ENCODE data around the gene GLRA1. TPM values are rescaled to one million over a fixed set of nuclear protein-coding genes. Genes with fewer than 3 reads are reported as not detected.

Gene GLRA1
- polyA plus RNA-seq, 1 donor (not counting 4 experiments of a cell fraction or from before 2014, with no cell fraction given), result not detected

GRCh38 chr5:151903243-151903653 is 21.4 kb downstream of the GLRA1 start:
- H3K9me3 ChIP-seq (ENCODE audit: control insufficient read depth, low read depth, low read length), result no peaks in the 10 kb centered on the region
- no peak for TF ChIP-seq EZH2 (IDR thresholded peaks at IDR 0.05; ENCODE audit: low read length)
- no peak for TF ChIP-seq CTCF (optimal IDR thresholded peaks at IDR 0.05 in 1 of 3, IDR thresholded peaks at IDR 0.05 in 1 of 3, conservative IDR thresholded peaks at IDR 0.05 in 1 of 3; ENCODE audit: extremely low read depth in 1 of 3, insufficient read depth in 2 of 3, low read length in 3 of 3)
- no peak for FAIRE-seq

GRCh38 chr5:151902215-151902614 is 22.4 kb downstream of the GLRA1 start:
- no peaks in the 10 kb centered on the region for H3K27me3 ChIP-seq (ENCODE audit: control insufficient read depth, extremely low read depth, insufficient read depth, low read length)
- H3K4me1 ChIP-seq (ENCODE audit: control insufficient read depth, extremely low read depth, insufficient read depth, low read length), result peaks cover 2% of the 10 kb centered on the region
- no peak overlapping the region for H3K27ac ChIP-seq (ENCODE audit: control insufficient read depth, insufficient read depth, low read length)
- no peaks in the 10 kb centered on the region for H3K36me3 ChIP-seq (ENCODE audit: control insufficient read depth in 2 of 2, extremely low read depth in 1 of 2, insufficient read depth in 2 of 2, low read length in 2 of 2)
- H3K9me1 ChIP-seq (ENCODE audit: control insufficient read depth, extremely low read depth, insufficient read depth, low read length), result no peaks in the 10 kb centered on the region
- no peak overlapping the region for H3K4me3 ChIP-seq (ENCODE audit: control insufficient read depth in 2 of 3, extremely low read depth in 1 of 3, insufficient read depth in 2 of 3, low read depth in 1 of 3, low read length in 3 of 3)
- no peaks in the 10 kb centered on the region for H3K79me2 ChIP-seq (ENCODE audit: control insufficient read depth, insufficient read depth, low read length)
- dilution Hi-C loops (cut with MboI; ENCODE audit: extremely low pct_ligation_motif_present, low sequenced_read_pairs), result no loop called here
- no peaks in the 10 kb centered on the region for H3K9me3 ChIP-seq (ENCODE audit: control insufficient read depth, low read depth, low read length)
- no peak overlapping the region for H2AFZ ChIP-seq (ENCODE audit: control insufficient read depth, low read length)
- no peak for FAIRE-seq
- no peak for DNase-seq (ENCODE audit: low read depth, low spot score)
- H4K20me1 ChIP-seq (ENCODE audit: control insufficient read depth, extremely low read depth, insufficient read depth, low read length), result no peaks in the 10 kb centered on the region
- TF ChIP-seq CTCF (optimal IDR thresholded peaks at IDR 0.05 in 1 of 3, IDR thresholded peaks at IDR 0.05 in 1 of 3, conservative IDR thresholded peaks at IDR 0.05 in 1 of 3; ENCODE audit: extremely low read depth in 1 of 3, insufficient read depth in 2 of 3, low read length in 3 of 3), result no peak
- TF ChIP-seq EZH2 (IDR thresholded peaks at IDR 0.05; ENCODE audit: low read length), result no peak
- no peak overlapping the region for H3K4me2 ChIP-seq (ENCODE audit: control insufficient read depth, extremely low read depth, insufficient read depth, low read depth, low read length)
- no peak overlapping the region for H3K9ac ChIP-seq (ENCODE audit: control insufficient read depth, extremely low read depth, insufficient read depth, low read length)

More at GRCh38 chr5:151903243-151903653, 21.4 kb downstream of the GLRA1 start:
- H2AFZ ChIP-seq (ENCODE audit: control insufficient read depth, low read length), result no peak overlapping the region
- no peaks in the 10 kb centered on the region for H3K79me2 ChIP-seq (ENCODE audit: control insufficient read depth, insufficient read depth, low read length)
- no peak overlapping the region for H3K4me3 ChIP-seq (ENCODE audit: control insufficient read depth in 2 of 3, extremely low read depth in 1 of 3, insufficient read depth in 2 of 3, low read depth in 1 of 3, low read length in 3 of 3)
- H3K9me1 ChIP-seq (ENCODE audit: control insufficient read depth, extremely low read depth, insufficient read depth, low read length), result no peaks in the 10 kb centered on the region
- H3K9ac ChIP-seq (ENCODE audit: control insufficient read depth, extremely low read depth, insufficient read depth, low read length), result no peak overlapping the region
- no peaks in the 10 kb centered on the region for H4K20me1 ChIP-seq (ENCODE audit: control insufficient read depth, extremely low read depth, insufficient read depth, low read length)
- no peaks in the 10 kb centered on the region for H3K36me3 ChIP-seq (ENCODE audit: control insufficient read depth in 2 of 2, extremely low read depth in 1 of 2, insufficient read depth in 2 of 2, low read length in 2 of 2)
- H3K4me2 ChIP-seq (ENCODE audit: control insufficient read depth, extremely low read depth, insufficient read depth, low read depth, low read length), result no peak overlapping the region
- no peaks in the 10 kb centered on the region for H3K4me1 ChIP-seq (ENCODE audit: control insufficient read depth, extremely low read depth, insufficient read depth, low read length)
- no peak for DNase-seq (ENCODE audit: low read depth, low spot score)
- no peaks in the 10 kb centered on the region for H3K27me3 ChIP-seq (ENCODE audit: control insufficient read depth, extremely low read depth, insufficient read depth, low read length)
- dilution Hi-C loops (cut with MboI; ENCODE audit: extremely low pct_ligation_motif_present, low sequenced_read_pairs), result no loop called here
- H3K27ac ChIP-seq (ENCODE audit: control insufficient read depth, insufficient read depth, low read length), result no peak overlapping the region
